K562 treated with DMSO at 1 percent for 12 hours (cell line): ENCODE data around the gene HDHD5. TPM values are rescaled to one million over a fixed set of nuclear protein-coding genes. Genes with fewer than 3 reads are reported as not detected.

Experiments used
- total RNA-seq: library from RNA; unstranded; fragments of 300-600 nt; gene quantifications from 2 replicates; pipeline ENCODE4 v1.2.3, GENCODE V29; 2022; ENCODE audit not compliant: insufficient read depth

The HDHD5 gene
- total RNA-seq, result 15.6 and 16.4 TPM in 2 replicates

DNA sequence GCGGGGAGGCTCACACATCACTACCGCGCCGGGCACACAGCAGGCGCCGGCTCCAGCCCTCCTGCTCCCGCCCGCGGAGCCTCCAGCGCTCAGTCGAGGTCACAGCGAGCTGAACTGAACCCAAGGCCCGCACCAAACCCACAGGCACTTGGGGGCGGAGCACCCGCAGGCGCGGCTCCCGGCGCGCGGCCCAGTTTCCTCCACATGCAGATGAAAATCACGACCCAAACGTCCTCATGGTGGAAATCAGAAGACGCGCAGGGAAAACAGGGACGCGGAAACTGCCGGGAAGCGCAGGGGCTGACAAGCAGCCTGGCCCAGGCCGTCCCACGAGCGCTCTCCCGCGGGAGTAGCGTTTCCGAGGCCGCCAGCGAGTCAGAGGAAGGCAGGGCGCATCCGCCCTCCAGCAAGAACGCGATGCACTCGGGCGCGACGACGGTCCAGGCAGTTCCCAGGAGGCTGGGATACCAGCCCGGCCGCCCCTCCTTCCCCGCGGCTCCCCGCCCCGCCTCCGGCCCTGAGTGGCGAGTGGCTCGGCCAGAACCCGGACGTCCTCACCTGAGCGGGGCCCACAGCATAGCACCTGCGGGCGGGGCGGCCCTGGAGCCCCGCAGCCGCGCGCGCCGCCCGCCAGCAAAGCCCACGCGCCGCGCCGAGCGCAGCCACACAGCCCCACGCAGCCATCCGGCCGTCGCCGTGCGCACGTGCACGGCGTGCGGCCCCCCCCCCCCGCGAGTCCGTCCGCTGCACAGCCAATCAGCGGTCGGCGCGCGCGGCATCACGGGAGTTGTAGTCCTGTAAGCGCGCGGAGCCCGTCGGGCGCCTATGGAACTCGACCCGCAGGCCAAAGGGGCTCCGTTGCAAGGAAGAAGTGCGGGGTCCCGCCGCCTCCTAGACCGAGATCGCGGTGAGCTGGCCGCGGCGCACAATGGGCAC is at the start of gene HDHD5:
HDHD5 (minus strand) TSS at position 710 of the 936 bp plus-strand sequence; CDS start at position 684, 26 bp downstream.

DNA sequence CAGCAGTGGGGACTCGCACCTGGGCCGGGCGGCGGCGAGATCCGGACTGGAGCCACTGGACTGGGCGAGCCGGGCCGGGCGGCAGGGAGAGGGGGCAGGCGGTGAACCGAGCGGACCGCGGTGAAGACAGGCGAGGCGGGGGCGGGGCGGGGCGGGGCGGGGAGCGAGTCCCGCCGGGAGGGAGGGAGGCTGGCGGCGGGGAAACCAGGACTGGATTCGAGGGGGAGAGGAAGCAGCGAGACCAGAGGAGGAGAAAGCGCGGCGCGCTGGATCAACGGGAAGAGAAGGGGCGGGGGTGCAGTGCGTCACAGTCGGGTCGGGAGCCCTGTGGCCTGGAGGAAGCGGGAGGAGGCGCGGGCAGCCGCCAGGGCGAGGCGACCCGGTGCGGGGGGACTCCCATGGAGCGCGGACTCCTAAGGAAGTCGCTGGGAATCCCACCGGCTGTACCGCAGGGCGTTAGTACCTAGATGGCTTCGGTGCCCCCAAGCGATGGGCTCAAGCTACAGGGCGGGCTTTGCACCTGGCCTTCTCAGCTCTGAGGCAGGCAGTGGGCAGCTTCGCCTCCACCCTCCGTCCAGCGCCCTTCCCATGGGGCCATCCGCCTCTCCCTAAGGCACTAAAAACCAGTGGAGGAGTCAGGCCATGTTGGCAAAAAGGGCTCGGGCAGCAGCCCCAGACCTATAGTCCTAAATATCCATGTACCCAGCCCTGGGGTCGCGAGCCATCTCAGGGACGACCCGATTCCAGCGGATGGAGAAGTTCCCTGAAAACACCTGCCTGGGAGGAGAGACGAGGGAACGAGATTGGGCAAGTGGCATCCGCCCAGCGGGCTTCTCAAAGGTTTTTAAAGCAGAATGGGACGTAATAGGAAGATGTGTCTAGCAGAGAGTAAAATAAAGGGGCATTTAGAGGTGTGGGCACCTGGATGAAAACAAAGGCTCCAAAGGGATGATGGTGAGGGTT is 37.6 kb downstream of the HDHD5 start, which contains the start of gene TMEM121B:
TMEM121B (minus strand) TSS at position 128 of the 963 bp plus-strand sequence. CDS start 233 bp downstream, outside the sequence.

Other genes with a start within 250 kb of the HDHD5 start
- gene GAB4, start 151.1 kb downstream of the HDHD5 start, total RNA-seq, result not detected in 2 replicates
- gene IL17RA, start 74.3 kb downstream of the HDHD5 start, total RNA-seq, result 4.6 and 16.3 TPM in 2 replicates
- not detected in 2 replicates for gene TMEM121B, start 37.9 kb downstream of the HDHD5 start, total RNA-seq
- not detected in 2 replicates for gene ADA2, start 60.2 kb upstream of the HDHD5 start, total RNA-seq
- 0.44 TPM in 1 of 2 replicates, not detected in the other for gene CECR2, start 210.2 kb upstream of the HDHD5 start, total RNA-seq